ENCODE measurements around the gene FOXJ2.

FOXJ2 gene

DNA sequence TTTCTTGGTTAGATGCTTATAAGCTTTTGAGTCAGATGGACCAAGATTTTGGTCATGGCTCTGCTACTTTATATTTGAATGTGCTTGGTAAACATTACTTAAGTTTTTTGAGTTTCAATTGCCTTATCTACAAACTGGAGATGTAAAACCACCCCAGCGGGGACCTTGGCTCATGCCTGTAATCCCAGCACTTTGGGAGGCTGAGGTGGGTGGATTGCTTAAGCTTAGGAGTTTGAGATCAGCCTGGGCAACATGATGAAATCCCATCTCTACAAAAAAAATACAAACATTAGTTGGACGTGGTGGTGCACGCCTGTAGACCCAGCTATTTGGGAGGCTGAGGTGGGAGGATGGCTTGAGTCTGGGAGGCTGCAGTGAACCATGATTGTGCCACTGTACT, 60.8 kb downstream of the FOXJ2 start:
- no peak for DNase-seq (ENCODE audit: low read depth in 2 of 2)
- TF ChIP-seq, protein P1, sequence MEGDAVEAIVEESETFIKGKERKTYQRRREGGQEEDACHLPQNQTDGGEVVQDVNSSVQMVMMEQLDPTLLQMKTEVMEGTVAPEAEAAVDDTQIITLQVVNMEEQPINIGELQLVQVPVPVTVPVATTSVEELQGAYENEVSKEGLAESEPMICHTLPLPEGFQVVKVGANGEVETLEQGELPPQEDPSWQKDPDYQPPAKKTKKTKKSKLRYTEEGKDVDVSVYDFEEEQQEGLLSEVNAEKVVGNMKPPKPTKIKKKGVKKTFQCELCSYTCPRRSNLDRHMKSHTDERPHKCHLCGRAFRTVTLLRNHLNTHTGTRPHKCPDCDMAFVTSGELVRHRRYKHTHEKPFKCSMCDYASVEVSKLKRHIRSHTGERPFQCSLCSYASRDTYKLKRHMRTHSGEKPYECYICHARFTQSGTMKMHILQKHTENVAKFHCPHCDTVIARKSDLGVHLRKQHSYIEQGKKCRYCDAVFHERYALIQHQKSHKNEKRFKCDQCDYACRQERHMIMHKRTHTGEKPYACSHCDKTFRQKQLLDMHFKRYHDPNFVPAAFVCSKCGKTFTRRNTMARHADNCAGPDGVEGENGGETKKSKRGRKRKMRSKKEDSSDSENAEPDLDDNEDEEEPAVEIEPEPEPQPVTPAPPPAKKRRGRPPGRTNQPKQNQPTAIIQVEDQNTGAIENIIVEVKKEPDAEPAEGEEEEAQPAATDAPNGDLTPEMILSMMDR (IDR thresholded peaks at IDR 0.05; ENCODE audit: low read depth, low read length) = no peak
- H3K4me3 ChIP-seq (replicated peaks in 1 of 2; ENCODE audit: low read depth in 2 of 2, low read length in 2 of 2) = no peak overlapping the region

GRCh38 chr12:8096281-8096915, 63.9 kb downstream of the FOXJ2 start:
- H3K4me3 ChIP-seq (replicated peaks in 1 of 2; ENCODE audit: low read depth in 2 of 2, low read length in 2 of 2) = no peak overlapping the region
- DNase-seq (ENCODE audit: low read depth in 2 of 2) = no peak
- TF ChIP-seq, protein P1 (IDR thresholded peaks at IDR 0.05; ENCODE audit: low read depth, low read length) = no peak

DNA sequence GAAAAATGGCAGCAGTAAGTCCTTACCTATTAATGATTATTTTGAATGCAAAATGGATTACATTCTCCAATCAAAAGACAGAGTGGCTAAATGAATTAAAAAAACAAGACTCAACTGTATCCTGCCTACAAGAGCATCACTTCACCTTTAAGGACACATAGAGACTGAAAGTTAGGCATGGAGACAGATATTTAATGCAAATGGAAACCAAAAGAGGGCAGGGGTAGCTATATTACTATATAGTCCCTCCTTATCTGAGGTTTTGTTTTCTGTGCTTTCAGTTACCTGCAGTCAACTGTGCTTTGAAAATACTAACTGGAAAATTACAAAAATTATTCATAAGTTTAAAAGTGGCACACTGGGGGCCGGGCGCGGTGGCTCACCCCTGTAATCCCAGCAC, 66.7 kb downstream of the FOXJ2 start:
- H3K4me3 ChIP-seq (replicated peaks in 1 of 2; ENCODE audit: low read depth in 2 of 2, low read length in 2 of 2) = no peak overlapping the region
- DNase-seq (ENCODE audit: low read depth in 2 of 2) = no peak
- TF ChIP-seq, protein P1 (IDR thresholded peaks at IDR 0.05; ENCODE audit: low read depth, low read length) = no peak
